ENCODE data around the gene CASTOR1.

The CASTOR1 gene

DNA sequence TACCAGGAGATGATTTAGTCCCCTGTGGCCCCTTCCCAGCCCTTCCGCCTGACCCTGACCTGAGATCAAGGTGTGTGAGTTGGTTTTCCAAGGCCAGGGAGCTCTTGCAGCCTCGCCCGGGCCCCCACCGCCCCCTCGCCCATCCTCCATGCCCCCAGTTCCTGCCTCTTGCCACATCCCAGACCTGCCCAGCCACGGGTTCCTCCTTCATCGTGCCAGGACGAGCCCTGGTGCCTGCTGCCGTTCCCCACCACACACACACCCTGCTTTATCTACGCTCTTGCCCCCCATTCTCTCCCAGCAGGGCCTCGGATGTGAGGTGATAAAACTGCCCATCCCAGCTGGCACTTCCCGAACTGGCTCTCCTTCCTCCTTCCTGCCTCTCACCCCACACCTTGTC lies 41.3 kb downstream of the CASTOR1 start:
- peaks cover 5% of the 10 kb centered on the region for H3K27me3 ChIP-seq (ENCODE audit: insufficient read depth, low read length)
- peaks cover 14% of the 10 kb centered on the region; the same call in 1 of the 2 replicates for H3K4me1 ChIP-seq (ENCODE audit: insufficient read depth, low read length)
- 88% methylated on average over 12 of the region's 12 CpGs for WGBS
- no peak overlapping the region for H3K4me3 ChIP-seq (ENCODE audit: low read length)
- H3K9ac ChIP-seq (ENCODE audit: low read depth, low read length): no peak overlapping the region
- H3K27ac ChIP-seq (ENCODE audit: low read depth, low read length): no peak overlapping the region
- no peaks in the 10 kb centered on the region for H3K9me3 ChIP-seq (ENCODE audit: insufficient read depth, low read depth, low read length)
- peaks cover 10% of the 10 kb centered on the region; the same call in 1 of the 2 replicates for H3K36me3 ChIP-seq (ENCODE audit: insufficient read depth, low read length)

DNA sequence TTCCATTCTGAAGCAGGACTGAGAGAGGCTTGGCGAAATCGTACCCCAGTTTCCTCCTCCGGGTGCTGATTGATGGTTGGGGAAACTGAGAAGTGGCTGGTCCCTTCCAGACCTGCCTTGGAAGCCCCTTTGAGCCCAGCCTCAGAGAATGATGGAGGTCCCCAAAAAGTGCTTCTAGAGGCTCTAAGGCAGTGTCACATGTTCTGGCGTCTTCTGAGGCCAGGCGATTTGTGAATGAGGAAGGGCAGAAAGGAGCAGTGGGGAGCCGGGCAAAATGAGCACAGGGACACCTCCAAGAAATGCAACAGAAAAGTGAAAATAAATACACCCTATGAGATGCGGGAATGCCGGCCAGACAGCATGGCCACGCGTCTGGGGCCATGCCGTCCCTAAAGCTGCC lies 41.7 kb downstream of the CASTOR1 start:
- no peak overlapping the region for H3K27ac ChIP-seq (ENCODE audit: low read depth, low read length)
- peaks cover 14% of the 10 kb centered on the region; the same call in 1 of the 2 replicates for H3K4me1 ChIP-seq (ENCODE audit: insufficient read depth, low read length)
- 87% methylated on average over 11 of the region's 11 CpGs for WGBS
- no peaks in the 10 kb centered on the region for H3K9me3 ChIP-seq (ENCODE audit: insufficient read depth, low read depth, low read length)
- H3K9ac ChIP-seq (ENCODE audit: low read depth, low read length): no peak overlapping the region
- H3K36me3 ChIP-seq (ENCODE audit: insufficient read depth, low read length): peaks cover 10% of the 10 kb centered on the region; the same call in 1 of the 2 replicates
- peaks cover 5% of the 10 kb centered on the region for H3K27me3 ChIP-seq (ENCODE audit: insufficient read depth, low read length)
- H3K4me3 ChIP-seq (ENCODE audit: low read length): 0 out of 2 replicates have a peak overlapping the region, but pooled peaks have one; percentile 87

DNA sequence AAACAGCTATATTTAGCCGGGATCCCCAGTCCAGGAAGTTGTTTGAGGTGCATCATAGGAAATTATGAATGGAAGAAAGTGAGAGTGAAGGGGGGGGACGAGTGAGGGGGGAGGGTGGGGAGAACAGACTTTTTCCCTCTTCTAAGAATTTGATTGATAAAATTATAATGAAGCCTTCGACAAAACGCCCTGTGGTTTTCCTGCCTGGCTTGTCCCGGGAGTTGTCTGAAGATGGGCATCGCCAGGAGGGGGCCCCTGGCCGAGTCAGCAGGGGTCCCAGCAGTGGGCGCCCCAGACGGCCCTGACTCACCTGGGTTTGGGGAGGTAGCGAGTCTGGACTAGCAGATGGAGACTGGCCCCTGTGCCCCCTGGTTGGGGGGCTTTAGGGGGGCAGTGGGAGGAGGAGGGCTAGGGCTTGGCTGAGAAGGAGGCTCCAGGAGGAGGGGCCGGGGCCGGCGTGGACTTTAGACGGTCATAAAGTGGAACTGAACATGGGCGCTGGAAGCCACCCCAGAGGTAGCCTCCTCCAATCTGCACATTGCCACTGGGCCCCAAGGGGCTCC lies 42.4 kb downstream of the CASTOR1 start:
- Histone ChIP-seq H3K4me3 (ENCODE audit: low read length) (peak overlapping the region; percentile 87), H3K27me3 (ENCODE audit: insufficient read depth, low read length) (peaks cover 5% of the 10 kb centered on the region), H3K9me3 (ENCODE audit: insufficient read depth, low read depth, low read length) (no peaks in the 10 kb centered on the region), H3K4me1 (ENCODE audit: insufficient read depth, low read length) (peaks cover 14% of the 10 kb centered on the region; the same call in 1 of the 2 replicates), H3K27ac (ENCODE audit: low read depth, low read length) (no peak overlapping the region), H3K9ac (ENCODE audit: low read depth, low read length) (peak overlapping the region; percentile 78; the same call in 1 of the 2 replicates), H3K36me3 (ENCODE audit: insufficient read depth, low read length) (peaks cover 10% of the 10 kb centered on the region; the same call in 1 of the 2 replicates)
- WGBS: 36% methylated on average over 15 of the region's 15 CpGs

DNA sequence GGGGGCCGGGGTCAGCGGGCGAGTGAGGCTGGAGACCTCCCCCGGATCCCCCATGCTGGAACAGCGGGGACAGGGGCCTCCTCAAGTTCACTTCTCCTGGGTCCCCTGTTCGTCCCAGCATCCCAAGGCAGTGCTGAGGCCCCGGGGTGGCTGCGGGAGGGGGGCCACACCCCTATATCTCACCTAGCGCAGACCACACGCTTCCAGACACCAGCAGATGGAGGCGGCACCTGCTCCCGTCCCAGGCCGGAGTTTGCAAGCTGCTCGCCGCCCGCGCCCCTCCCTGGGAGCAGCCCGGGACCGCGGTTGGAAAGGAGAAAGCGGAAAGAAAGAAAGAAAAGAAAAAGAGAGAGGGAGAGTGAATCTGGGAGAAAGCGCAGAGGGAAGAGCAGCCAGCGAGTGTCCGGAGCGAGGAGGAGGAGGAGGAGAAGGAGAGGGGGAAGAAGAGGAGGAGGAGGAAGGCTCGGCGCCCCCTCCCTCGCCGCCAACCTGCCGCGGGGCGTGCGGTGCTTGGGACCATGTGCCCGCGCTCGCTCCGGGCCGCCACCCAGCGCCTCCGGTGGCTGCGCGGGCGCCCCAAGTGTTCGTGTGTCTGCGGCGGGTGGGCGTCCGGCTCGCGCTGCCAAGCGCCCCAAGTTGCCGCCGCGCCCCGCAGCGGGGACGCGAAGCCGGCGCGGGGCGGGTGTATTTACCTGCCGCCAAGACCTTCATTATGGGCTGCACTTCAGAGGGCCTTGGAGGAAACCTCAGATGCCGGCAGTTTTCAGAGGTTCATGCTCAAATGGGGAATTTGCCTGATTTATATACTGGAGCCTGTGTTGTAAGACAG lies 43.1 kb downstream of the CASTOR1 start, which contains the start of gene LIF:
LIF (minus strand) TSS at position 775 of the 829 bp plus-strand sequence; CDS start at position 711, 64 bp downstream.
- H3K4me1 ChIP-seq (ENCODE audit: insufficient read depth, low read length): peaks cover 14% of the 10 kb centered on the region; the same call in 1 of the 2 replicates

DNA sequence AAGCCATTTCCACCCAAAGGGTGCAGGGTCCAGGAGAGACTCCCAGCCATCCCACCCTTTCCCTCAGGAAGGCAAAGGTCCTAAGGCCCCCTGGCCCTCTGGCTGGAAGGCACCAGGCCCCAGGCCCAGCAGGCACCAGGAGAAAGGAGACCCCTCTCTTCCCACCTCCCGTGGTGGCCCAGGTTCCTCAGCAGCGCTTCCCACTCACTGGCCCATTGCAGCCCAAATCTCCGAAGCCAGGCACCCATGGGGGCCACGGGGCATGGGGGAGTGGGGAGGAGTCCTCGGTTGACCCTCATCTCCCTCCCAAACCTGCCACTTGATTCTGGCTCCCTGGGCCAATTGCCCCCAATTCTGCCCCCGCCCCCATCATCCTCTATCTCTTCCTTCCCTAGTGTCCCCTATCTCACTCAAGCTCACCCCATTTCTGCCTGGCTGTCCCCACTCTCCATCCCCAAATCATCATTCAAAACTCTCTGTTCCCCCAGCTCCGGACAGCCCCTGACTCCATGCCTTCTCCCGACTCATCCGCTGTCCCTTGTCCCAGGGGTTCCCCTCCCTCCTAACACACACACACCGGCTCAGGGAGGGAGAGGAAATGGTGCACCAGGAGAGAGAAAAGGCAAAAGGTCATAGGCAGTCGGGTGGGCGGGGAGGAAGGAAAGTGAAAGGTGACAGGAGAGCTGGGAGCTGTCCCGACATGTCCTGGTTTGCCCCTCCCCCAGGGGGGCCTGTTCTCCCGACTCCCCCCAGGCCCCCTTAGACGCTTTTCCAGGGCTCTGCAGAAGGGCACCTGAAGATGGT lies 43.9 kb downstream of the CASTOR1 start:
- Histone ChIP-seq H3K9ac (ENCODE audit: low read depth, low read length) (peak overlapping the region; percentile 78), H3K27me3 (ENCODE audit: insufficient read depth, low read length) (peaks cover 5% of the 10 kb centered on the region), H3K27ac (ENCODE audit: low read depth, low read length) (no peak overlapping the region), H3K4me1 (ENCODE audit: insufficient read depth, low read length) (peaks cover 14% of the 10 kb centered on the region; the same call in 1 of the 2 replicates), H3K9me3 (ENCODE audit: insufficient read depth, low read depth, low read length) (no peaks in the 10 kb centered on the region), H3K4me3 (ENCODE audit: low read length) (peak overlapping the region; percentile 87), H3K36me3 (ENCODE audit: insufficient read depth, low read length) (peaks cover 10% of the 10 kb centered on the region; the same call in 1 of the 2 replicates)
- 31% methylated on average over 11 of the region's 15 CpGs for WGBS

More for the DNA sequence above, 43.1 kb downstream of the CASTOR1 start, which contains the start of gene LIF:
- H3K27ac ChIP-seq (ENCODE audit: low read depth, low read length): no peak within 1 kb of the TSS
- H3K36me3 ChIP-seq (ENCODE audit: insufficient read depth, low read length): peaks cover 10% of the 10 kb centered on the region; the same call in 1 of the 2 replicates
- H3K9me3 ChIP-seq (ENCODE audit: insufficient read depth, low read depth, low read length): no peaks in the 10 kb centered on the region
- 1% methylated on average over 64 of the region's 64 CpGs for WGBS
- H3K27me3 ChIP-seq (ENCODE audit: insufficient read depth, low read length): peaks cover 5% of the 10 kb centered on the region
- peak within 1 kb of the TSS; percentile 78 for H3K9ac ChIP-seq (ENCODE audit: low read depth, low read length)
- peak within 1 kb of the TSS; percentile 87 for H3K4me3 ChIP-seq (ENCODE audit: low read length)

DNA sequence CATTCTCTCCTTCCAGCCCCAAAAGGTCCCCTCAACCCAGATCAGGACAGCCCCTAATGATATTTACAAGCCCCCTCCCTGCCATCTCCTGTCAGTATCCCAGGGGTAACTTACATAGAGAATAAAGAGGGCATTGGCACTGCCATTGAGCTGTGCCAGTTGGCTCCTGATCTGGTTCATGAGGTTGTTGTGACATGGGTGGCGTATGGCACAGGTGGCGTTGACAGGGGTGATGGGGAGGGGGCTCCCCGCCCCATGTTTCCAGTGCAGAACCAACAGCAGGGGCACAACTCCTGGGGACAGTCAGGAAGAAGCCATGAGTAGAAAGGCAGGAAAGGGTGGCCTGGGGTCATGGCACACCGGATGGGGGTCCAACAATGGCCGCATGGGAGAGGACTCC lies 44.7 kb downstream of the CASTOR1 start:
- H3K4me3 ChIP-seq (ENCODE audit: low read length): no peak overlapping the region
- no peak overlapping the region for H3K27ac ChIP-seq (ENCODE audit: low read depth, low read length)
- no peaks in the 10 kb centered on the region for H3K9me3 ChIP-seq (ENCODE audit: insufficient read depth, low read depth, low read length)
- peaks cover 14% of the 10 kb centered on the region; the same call in 1 of the 2 replicates for H3K4me1 ChIP-seq (ENCODE audit: insufficient read depth, low read length)
- WGBS: 93% methylated on average over 5 of the region's 5 CpGs
- peaks cover 5% of the 10 kb centered on the region for H3K27me3 ChIP-seq (ENCODE audit: insufficient read depth, low read length)
- H3K9ac ChIP-seq (ENCODE audit: low read depth, low read length): no peak overlapping the region
- H3K36me3 ChIP-seq (ENCODE audit: insufficient read depth, low read length): peaks cover 10% of the 10 kb centered on the region; the same call in 1 of the 2 replicates

DNA sequence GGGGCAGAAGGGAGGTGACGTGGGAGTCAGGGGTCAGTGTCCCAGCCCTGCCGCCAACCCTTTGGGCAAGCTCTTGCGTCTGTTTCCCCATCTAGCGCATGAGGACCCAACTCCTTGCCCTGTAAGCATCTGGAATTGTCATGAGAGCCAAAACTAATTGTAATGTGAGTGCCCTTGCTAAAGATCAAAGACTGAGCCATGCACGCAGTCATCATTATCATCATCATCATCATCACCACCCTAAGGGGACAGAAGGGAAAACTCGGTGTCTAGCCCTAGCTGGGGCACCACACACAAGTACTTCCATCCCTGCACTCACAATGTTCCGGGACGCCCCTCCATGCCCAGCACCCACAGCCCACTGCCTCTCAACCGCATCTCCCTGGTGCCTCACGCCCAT lies 45.2 kb downstream of the CASTOR1 start:
- Histone ChIP-seq H3K27me3 (ENCODE audit: insufficient read depth, low read length) (peaks cover 5% of the 10 kb centered on the region), H3K36me3 (ENCODE audit: insufficient read depth, low read length) (peaks cover 10% of the 10 kb centered on the region; the same call in 1 of the 2 replicates), H3K9me3 (ENCODE audit: insufficient read depth, low read depth, low read length) (no peaks in the 10 kb centered on the region), H3K4me1 (ENCODE audit: insufficient read depth, low read length) (peaks cover 14% of the 10 kb centered on the region; the same call in 1 of the 2 replicates), H3K9ac (ENCODE audit: low read depth, low read length) (no peak overlapping the region), H3K27ac (ENCODE audit: low read depth, low read length) (no peak overlapping the region), H3K4me3 (ENCODE audit: low read length) (no peak overlapping the region)
- WGBS: 92% methylated on average over 10 of the region's 10 CpGs

DNA sequence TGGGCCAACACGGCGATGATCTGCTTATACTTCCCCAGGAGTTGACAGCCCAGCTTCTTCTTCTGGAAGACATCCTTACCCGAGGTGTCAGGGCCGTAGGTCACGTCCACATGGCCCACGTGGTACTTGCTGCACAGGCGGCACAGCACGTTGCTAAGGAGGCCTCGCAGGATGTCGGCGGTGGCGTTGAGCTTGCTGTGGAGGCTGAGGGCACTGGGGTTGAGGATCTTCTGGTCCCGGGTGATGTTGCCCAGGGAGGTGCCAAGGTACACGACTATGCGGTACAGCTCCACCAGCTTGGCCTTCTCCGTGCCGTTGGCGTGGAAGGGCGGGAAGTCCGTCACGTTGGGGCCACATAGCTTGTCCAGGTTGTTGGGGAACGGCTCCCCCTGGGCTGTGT lies 45.6 kb downstream of the CASTOR1 start:
- Histone ChIP-seq H3K4me3 (ENCODE audit: low read length) (no peak overlapping the region), H3K4me1 (ENCODE audit: insufficient read depth, low read length) (peaks cover 17% of the 10 kb centered on the region; the same call in 1 of the 2 replicates), H3K27ac (ENCODE audit: low read depth, low read length) (no peak overlapping the region), H3K9me3 (ENCODE audit: insufficient read depth, low read depth, low read length) (no peaks in the 10 kb centered on the region), H3K9ac (ENCODE audit: low read depth, low read length) (no peak overlapping the region), H3K36me3 (ENCODE audit: insufficient read depth, low read length) (peaks cover 10% of the 10 kb centered on the region; the same call in 1 of the 2 replicates), H3K27me3 (ENCODE audit: insufficient read depth, low read length) (peaks cover 5% of the 10 kb centered on the region)
- WGBS: 94% methylated on average over 22 of the region's 22 CpGs

DNA sequence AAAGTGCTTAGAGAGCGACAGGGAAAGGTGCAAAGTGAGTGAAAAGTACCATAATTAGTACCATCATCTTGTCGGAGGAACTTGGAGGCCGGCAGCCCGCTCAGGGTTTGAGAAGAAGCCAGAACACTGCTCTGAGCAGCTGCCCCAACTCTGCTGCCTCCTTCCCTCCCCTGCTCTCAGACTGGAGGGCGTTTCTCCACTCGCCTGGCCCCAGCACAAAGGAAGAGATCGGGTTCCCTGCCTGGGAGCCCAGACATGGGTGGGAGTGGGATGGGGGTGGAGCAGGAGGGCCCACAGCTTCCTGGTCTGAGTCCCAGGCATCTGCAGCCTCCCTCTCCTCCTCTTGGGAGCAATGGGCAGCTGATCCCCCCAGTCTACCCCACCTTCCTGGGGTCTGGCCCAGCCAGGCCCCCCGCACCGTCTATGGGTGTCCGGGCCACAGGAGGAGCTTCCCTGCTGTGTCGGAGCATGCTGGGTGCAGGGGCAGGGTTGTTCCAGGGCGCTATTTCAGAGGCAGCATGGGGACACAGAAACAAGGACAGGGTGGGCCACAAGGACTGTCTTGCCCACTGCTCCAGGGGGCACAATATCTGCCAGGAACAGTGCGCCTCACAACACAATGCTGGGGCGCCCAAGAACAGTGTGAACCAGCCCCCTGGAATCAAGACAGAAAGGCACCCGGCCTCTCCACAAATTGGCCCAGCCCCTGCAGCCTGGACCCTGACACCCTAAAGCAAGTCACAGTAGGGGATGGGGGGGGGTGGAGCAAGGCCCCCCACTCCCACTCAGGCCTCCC lies 47.5 kb downstream of the CASTOR1 start:
- WGBS: 95% methylated on average over 12 of the region's 15 CpGs
- Histone ChIP-seq H3K4me1 (ENCODE audit: insufficient read depth, low read length) (peaks cover 19% of the 10 kb centered on the region), H3K9ac (ENCODE audit: low read depth, low read length) (no peak overlapping the region), H3K27me3 (ENCODE audit: insufficient read depth, low read length) (no peaks in the 10 kb centered on the region; the same call in 1 of the 2 replicates), H3K27ac (ENCODE audit: low read depth, low read length) (no peak overlapping the region), H3K4me3 (ENCODE audit: low read length) (no peak overlapping the region), H3K36me3 (ENCODE audit: insufficient read depth, low read length) (peaks cover 10% of the 10 kb centered on the region; the same call in 1 of the 2 replicates), H3K9me3 (ENCODE audit: insufficient read depth, low read depth, low read length) (no peaks in the 10 kb centered on the region)
